ENCODE results near the gene HOTAIR.

HOTAIR gene

GRCh38 chr12:53976172-53976822 is 1.5 kb upstream of the HOTAIR start:
- FAIRE-seq (no peak), DNase-seq (ENCODE audit: low spot score) (no peak)

- DNase-seq (ENCODE audit: low spot score) (no peak), FAIRE-seq (no peak)
Measured at GRCh38 chr12:53975479-53976152, 862 bp upstream of the HOTAIR start.

DNA sequence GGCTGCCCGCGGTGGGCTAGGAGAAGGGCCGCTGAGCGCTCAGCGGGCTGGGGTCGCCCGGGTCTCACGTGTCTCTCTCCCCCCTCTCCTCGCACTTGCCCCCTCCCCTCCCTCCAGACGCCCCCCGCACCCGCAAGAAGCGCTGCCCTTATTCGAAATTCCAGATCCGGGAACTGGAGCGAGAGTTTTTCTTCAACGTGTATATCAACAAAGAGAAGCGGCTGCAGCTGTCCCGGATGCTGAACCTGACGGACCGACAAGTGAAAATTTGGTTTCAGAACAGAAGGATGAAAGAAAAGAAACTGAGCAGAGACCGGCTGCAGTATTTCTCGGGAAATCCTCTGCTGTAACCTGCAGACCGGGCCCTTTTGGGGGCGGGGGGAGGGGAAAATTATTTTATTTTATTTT is 314 bp upstream of the HOTAIR start:
- FAIRE-seq (no peak), DNase-seq (ENCODE audit: low spot score) (no peak)

DNA sequence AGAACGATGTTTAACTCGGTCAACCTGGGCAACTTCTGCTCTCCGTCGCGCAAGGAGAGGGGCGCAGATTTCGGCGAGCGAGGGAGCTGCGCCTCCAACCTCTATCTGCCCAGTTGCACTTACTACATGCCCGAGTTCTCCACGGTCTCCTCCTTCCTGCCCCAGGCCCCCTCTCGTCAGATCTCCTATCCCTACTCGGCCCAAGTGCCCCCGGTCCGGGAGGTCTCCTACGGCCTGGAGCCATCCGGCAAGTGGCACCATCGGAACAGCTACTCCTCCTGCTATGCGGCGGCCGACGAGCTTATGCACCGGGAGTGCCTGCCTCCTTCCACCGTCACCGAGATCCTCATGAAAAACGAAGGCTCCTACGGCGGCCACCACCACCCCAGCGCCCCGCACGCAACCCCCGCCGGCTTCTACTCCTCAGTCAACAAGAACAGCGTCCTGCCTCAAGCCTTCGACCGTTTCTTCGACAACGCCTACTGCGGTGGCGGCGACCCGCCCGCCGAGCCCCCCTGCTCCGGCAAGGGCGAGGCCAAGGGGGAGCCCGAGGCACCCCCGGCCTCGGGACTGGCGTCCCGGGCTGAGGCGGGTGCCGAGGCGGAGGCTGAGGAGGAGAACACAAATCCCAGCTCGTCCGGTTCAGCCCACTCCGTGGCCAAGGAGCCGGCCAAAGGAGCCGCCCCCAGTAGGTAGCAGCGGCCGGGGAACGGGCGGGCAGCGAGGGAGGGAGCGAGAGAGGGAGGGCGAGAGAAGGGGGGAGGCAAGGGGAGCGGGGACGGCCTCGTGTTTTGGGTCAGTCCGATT is 1.3 kb downstream of the HOTAIR start:
- DNase-seq (ENCODE audit: low spot score) (no peak), FAIRE-seq (no peak)

DNA sequence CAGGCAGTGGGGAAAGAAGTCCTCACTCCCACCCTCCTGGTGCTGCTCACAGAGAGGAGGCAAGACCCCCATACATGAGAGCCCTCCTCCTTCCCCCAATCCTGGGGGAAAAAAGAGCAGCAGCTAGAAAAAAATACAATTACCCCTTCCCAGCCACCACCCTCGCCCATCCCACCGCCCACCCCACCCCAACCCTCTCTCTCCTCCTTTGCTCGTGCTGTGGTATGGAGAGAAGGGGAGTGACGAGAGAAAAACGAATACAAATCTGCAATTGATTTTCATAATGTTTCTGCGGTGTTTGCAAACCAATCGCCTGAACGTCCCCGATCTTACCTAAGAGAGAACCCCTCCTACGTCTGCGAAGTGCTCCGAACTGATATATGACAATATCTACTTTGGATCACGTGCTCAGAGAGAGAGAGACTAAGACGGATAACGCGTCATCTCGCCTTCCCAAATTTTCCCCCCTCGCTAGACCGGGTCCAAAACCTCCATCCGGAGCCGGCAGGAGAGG is 2.0 kb downstream of the HOTAIR start, which contains the start of gene HOXC11:
HOXC11 (plus strand) TSS at position 405 of the 514 bp plus-strand sequence. CDS start 116 bp downstream, outside the sequence.
- DNase-seq (ENCODE audit: low spot score) (no peak), FAIRE-seq (no peak)

DNA sequence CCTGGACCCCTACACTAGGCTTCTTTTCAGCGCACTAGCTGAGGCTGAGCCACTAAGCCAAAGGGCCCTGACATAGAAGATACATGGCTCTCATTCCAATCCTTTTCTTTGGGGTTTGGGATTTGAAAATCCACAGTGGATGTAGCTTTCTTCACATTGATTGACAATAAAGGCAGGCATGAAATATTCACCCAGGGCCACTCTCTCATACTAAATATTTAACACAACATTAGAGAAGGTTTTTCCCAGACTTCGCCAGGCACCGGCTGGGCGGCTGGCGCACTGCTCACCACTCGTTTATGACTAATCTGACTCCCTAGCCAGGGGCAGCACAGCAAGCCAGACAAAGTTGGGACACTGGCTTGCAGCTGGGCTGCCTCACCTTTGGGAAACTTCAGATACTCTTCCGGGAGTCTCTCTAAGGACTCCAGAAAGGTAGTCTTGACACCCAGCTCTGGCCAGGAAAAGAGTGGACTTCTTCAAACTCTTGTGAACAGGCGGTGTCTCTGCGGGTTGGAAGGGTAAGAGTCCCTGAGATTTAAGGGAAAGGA is 2.5 kb downstream of the HOTAIR start:
- DNase-seq (ENCODE audit: low spot score): no peak
- no peak for FAIRE-seq

DNA sequence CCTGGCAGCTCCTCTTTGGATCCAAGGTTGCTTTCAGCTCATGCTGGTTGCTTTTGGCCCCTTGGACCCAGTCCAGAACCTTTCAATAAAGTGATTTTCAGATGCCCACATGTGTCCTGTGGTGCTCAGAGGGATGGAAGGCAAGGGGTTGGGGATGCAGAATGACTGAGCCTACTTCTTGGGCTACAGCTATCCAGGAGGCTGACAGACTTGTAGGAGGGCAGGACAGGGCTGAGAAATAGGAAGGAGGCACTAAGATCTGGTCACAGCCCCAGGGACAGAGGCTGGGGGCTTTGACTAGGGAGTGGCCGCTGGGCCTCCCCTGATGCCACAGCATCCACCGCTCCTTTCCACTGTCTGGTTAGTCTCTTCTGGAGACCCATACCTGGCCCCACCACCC is 3.1 kb downstream of the HOTAIR start:
- DNase-seq (ENCODE audit: low spot score) (no peak), FAIRE-seq (no peak)

DNA sequence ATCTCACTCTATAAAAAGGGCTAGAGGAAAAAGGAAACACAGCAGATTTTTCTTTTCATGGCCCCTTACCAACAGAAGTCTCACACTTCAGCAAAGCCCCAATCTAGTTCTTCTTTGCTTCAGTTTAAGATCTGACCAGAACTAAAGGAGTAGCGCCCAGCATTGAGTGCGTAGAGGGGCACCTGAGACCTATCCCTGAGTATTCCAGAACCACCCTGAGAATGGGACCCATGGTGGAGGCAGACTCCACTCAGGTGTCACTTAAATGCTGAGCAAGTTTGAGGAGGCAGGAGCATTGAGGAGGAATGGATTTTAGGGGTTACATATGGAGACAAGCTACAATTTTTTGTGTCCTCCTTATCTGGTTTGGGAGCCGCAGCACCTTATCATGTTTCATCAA is 3.6 kb downstream of the HOTAIR start:
- DNase-seq (ENCODE audit: low spot score) (no peak), FAIRE-seq (no peak)

GRCh38 chr12:53970451-53970850 is 4.3 kb downstream of the HOTAIR start:
- FAIRE-seq (no peak), DNase-seq (ENCODE audit: low spot score) (no peak)

DNA sequence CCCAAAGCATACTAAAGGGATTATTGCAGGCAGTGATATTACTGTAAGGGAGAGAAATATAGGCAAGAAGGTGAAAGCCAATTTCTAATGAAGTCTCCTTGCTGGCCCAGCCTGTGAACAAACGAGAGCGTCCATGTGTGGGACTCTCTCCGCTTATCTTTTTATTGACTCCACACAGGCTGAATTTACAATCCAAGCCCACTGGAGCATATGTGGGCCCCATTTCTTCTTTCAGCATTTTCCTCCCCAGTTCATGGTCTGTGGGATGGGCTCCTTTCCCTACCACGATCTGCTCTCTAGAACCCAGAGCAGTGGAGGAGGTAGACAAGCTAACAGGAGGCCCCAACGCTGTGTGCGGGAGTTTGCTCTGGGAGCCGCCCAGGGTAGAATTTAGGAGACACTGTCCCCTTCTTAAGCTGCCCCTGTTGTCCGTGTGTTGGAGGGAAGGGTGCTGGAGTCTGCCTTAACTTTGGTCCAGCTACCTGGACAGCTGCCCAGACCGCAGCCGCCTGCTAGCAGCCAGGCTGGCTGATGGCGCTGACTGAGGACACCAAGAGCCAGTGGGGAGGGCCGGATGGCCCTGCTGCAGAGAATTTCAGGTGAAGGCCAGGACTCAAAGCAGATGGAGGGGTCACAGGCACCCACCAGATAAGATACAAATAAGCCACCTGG is 5.0 kb downstream of the HOTAIR start:
- no peak for FAIRE-seq

DNA sequence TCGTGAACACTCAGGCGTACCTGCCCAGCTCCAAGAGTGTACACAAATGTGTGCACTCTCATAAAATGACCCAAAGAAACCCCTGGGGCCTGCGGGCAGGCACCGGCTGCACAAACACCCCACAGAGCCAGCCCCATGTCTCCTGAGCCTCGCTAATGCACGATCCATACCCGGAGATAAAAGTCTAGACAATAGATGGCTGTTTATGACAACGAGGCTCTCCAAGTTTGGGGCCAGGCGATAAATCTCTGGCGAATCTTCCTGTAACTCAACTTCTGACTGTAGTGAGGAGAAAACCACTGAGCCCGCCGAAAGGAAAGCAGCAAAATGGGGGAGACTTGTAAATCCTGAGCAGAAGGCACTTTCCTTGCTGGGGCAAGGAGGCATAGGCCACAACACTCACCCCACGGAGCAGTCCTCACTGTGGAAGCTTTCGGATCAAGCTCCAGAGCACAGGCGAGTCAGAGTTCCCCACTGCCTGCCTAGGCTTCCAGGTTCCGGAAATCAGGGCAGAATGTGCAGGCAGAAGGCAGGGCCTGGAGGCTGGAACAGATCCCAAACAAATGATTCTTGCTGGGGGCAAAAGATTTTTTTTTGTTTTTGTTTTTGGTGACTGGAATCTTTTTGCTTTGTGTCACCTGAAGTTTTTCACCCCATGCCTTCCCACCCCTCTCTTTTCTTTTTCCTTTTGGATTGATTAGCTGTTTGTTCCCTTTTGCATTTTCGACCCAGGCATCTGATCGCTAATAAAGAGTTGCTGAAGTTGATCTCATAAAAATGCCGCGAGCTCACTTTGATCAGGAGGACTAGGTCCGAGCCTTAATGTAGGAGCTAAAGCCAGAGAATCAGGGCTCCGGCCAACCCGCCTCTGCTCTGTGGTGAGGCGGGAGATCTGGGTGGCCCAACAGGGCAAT is 6.3 kb downstream of the HOTAIR start:
- no peak for DNase-seq (ENCODE audit: low spot score)
- FAIRE-seq: no peak

More for the DNA sequence above, 5.0 kb downstream of the HOTAIR start:
- no peak for DNase-seq (ENCODE audit: low spot score)

DNA sequence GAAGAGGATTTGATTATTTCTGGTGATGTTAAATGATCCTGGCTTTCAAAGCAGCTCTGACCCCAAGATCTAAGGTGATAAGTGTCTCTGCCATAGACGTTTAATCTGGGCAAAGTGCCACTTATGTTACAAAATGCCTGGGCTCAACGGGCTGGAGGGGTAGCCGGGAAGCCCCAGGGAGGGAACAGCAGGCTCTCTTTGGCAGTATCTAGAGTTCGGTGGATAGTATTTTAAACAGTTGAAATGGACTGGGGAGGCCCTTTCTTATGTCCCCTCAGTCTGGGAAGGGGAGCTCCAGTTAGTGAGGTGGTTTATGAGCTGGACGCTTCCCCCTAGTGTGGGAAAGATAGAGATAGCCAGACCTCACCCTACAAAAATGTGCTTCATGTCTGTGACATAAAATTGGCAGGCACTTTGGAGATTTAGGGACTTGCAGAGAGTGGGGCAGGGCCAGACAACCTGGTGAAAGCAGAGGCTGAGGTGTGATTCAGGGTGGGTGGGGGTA is 7.3 kb downstream of the HOTAIR start:
- FAIRE-seq (no peak), DNase-seq (ENCODE audit: low spot score) (no peak)

DNA sequence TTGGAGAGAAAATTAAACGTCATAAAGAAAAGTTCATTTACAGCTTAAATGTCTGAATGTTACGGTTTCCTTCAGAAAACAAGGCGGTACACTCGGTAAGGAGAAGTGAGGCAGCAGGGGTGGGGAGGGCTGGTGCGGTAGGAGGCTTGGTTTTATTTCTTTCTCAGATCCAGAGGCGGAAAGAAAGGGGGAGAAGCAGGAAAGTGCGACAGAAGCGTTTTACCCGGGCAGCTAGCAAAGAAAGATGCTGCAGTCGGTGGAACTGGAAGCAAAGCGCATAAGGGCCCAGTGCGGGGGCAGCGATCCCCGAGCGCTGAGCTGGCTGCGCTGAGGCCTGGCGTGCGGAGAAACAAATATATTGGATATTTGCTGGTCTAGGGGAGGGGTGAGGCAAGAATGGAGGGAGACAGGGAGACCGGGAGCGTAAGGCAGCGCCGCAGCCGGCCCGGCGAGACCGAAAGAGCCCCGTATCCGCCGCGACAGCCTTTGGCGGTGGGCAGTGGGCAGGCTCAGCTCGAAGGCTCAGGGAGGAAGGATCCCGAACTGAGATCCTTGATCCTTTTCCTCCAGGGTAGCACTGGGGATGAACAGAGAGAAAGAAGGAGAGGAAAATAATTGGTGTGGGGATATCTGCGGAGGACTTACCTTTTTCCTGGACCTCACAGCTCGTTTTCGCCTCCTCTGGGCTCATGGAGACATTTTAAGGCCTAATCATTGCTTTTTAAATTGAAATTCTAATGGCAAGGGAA is 8.2 kb downstream of the HOTAIR start:
- DNase-seq (ENCODE audit: low spot score) (no peak), FAIRE-seq (no peak)

GRCh38 chr12:53966085-53966384 is 8.7 kb downstream of the HOTAIR start:
- DNase-seq (ENCODE audit: low spot score) (no peak), FAIRE-seq (no peak)

GRCh38 chr12:53965281-53966084 is 9.3 kb downstream of the HOTAIR start:
- no peak for DNase-seq (ENCODE audit: low spot score)

GRCh38 chr12:53964315-53964713 is 10.4 kb downstream of the HOTAIR start:
- DNase-seq (ENCODE audit: low spot score) (no peak), FAIRE-seq (no peak)

More at GRCh38 chr12:53965281-53966084, 9.3 kb downstream of the HOTAIR start:
- FAIRE-seq: no peak

DNA sequence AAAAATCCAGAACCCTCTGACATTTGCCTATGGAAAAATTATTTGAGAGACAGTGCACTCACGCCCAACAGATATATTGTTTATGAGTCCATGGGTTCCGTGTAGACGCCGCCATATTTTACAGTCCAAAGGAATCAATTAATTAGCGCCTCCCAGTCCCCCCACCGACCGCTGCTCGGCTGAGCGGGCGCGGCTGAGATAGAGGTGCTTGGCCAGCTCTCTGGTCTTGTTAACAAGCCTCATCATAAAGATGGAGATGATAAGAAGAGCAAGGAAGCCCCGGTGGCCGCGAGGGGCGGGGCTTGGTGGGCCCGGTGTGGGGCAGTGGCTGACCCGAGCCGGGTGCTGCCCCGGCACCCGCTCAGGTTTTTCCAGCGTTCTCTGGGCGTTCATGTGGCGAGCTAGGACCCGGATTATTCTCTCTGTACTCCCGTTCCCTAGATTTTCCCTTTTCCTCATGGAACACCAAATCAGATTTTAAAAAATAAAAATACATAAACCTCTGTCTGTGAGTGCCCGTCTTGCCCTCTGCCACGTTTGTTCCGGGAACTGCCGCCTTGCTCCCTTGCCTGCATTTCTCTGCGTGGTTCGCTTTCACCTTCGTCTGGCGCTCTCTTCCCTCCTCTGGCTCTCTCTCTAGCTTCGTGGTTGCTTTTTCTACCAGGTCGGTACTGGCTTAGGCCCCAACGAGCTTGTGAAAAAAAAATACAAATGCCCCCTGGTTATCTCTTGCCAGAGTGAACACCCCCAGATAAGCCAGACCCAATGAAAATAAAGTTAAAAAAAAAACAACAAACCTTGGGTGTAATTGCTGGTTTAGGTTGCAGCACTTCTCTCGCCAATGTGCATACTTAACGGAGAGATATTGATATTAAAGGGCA is 11.1 kb downstream of the HOTAIR start:
- FAIRE-seq: no peak
- no peak for DNase-seq (ENCODE audit: low spot score)

- DNase-seq (ENCODE audit: low spot score) (no peak), FAIRE-seq (no peak)
Measured at GRCh38 chr12:53963005-53963404, 11.7 kb downstream of the HOTAIR start.
